Peyer's patch (tissue), 4 donors: ENCODE data around the gene ISLR2.

Source experiments
- CTCF ChIP-seq, 6 experiments: fragments of 450-650 bp in 4 of 6; fragments of 200-600 bp in 2 of 6; sonication (generic) in 1 of 6; IDR thresholded peaks; one replicate each; pipeline ENCODE4 v1.5.1; 2017 to 2019; ENCODE audit warnings: antibody characterized with exemption in 6 of 6, mild to moderate bottlenecking in 3 of 6, moderate library complexity in 1 of 6
- POLR2A ChIP-seq, 2 donors: fragments of 450-650 bp; IDR thresholded peaks; one replicate each; pipeline ENCODE4 v1.5.1; 2017; ENCODE audit warnings: antibody characterized with exemption in 2 of 2, mild to moderate bottlenecking in 2 of 2, moderate library complexity in 2 of 2

- no peak for TF ChIP-seq CTCF (IDR thresholded peaks at IDR 0.05)
- no peak for TF ChIP-seq POLR2A (IDR thresholded peaks at IDR 0.05)
Measured at GRCh38 chr15:74155766-74156417, 25.5 kb downstream of the ISLR2 start.
